ENCODE measurements around the gene PRKCA. TPM values are rescaled to one million over a fixed set of nuclear protein-coding genes. Genes with fewer than 3 reads are reported as not detected.

Gene PRKCA
- total RNA-seq, 4 donors from 2014 or later = 3.9 to 12.1 (median 7.0) TPM

- TF ChIP-seq, protein P1, sequence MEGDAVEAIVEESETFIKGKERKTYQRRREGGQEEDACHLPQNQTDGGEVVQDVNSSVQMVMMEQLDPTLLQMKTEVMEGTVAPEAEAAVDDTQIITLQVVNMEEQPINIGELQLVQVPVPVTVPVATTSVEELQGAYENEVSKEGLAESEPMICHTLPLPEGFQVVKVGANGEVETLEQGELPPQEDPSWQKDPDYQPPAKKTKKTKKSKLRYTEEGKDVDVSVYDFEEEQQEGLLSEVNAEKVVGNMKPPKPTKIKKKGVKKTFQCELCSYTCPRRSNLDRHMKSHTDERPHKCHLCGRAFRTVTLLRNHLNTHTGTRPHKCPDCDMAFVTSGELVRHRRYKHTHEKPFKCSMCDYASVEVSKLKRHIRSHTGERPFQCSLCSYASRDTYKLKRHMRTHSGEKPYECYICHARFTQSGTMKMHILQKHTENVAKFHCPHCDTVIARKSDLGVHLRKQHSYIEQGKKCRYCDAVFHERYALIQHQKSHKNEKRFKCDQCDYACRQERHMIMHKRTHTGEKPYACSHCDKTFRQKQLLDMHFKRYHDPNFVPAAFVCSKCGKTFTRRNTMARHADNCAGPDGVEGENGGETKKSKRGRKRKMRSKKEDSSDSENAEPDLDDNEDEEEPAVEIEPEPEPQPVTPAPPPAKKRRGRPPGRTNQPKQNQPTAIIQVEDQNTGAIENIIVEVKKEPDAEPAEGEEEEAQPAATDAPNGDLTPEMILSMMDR (IDR thresholded peaks at IDR 0.05; ENCODE audit: low read depth) = no peak
These were observed 140.8 kb downstream of the PRKCA start for GRCh38 chr17:66443166-66443565.

GRCh38 chr17:66443606-66444005, 141.2 kb downstream of the PRKCA start:
- TF ChIP-seq, protein P1 (IDR thresholded peaks at IDR 0.05; ENCODE audit: low read depth) = no peak

DNA sequence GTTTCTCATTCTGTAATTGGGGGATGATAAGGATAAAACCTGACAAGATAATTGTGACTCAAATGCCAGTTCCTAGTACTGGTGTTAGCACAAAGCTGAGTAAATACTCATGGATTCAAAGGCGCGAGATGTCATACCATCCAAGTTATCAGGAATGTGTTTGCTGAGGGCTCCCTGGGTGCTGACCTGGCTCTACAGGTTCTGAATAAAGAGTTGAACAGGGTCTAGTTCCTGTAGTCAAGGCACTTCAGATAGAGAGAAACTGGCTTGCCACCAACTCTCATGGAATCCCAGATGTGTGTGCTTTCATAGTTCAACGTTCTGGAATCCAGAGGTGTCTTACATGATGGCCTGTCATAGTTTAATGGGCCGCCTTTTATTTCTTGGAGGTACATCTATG, 141.6 kb downstream of the PRKCA start:
- TF ChIP-seq, protein P1 (IDR thresholded peaks at IDR 0.05; ENCODE audit: low read depth) = no peak

GRCh38 chr17:66445229-66445628, 142.8 kb downstream of the PRKCA start:
- TF ChIP-seq, protein P1 (IDR thresholded peaks at IDR 0.05; ENCODE audit: low read depth) = no peak

DNA sequence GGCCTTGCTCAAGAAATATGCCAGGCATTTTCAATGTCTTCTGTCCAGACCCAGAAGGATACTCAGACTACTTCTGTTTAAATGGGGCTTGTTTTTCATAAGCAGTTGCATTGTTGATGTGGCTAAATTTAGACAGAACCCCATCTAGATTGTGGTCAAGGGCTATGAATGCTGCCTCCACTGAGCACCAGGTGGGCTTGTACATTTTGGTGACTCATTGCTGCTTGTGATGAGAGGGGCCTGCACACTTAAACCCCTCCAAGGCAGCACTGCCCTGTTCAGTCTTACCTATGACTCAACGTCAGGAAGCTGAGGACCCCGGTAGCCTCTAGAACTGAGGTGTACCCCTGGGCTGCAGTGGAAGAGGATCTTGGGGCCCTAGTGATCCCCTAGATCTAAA, 144.0 kb downstream of the PRKCA start:
- TF ChIP-seq, protein P1 (IDR thresholded peaks at IDR 0.05; ENCODE audit: low read depth) = no peak

GRCh38 chr17:66447159-66447558, 144.7 kb downstream of the PRKCA start:
- TF ChIP-seq, protein P1 (IDR thresholded peaks at IDR 0.05; ENCODE audit: low read depth) = no peak

GRCh38 chr17:66448026-66448639, 145.7 kb downstream of the PRKCA start:
- TF ChIP-seq, protein P1 (IDR thresholded peaks at IDR 0.05; ENCODE audit: low read depth) = no peak
